Activated CD8-positive, alpha-beta memory T cell treated with anti-CD3 and anti-CD28 coated beads, Interleukin-2, amount 50 U/mL, for 24 hours (primary cell): ENCODE data around the gene GALNT11.
"Not testable (repeated sequence)": the region's sequence is repeated elsewhere in the genome, so short reads cannot be mapped to it uniquely, and the experiment has no call there.

ENCODE experiments used
- DNase-seq: peaks from one replicate; pipeline ENCODE4 v3.0.0-alpha.2; 2020; ENCODE audit errors: extremely low read depth

Gene GALNT11

GRCh38 chr7:152025077-152025936 is at the start of gene GALNT11:
GALNT11 (plus strand) TSS chr7:152025674; CDS start chr7:152094228, 68,554 bp downstream.
- DNase-seq, result peak; percentile 57

- DNase-seq, result no peak
Observed at GRCh38 chr7:151978616-151979015, 46.9 kb upstream of the GALNT11 start.

GRCh38 chr7:151981223-151981622 is 44.3 kb upstream of the GALNT11 start:
- DNase-seq, result no peak

- DNase-seq, result no peak
Observed at GRCh38 chr7:151982806-151983205, 42.7 kb upstream of the GALNT11 start.

- DNase-seq, result no peak
Observed at GRCh38 chr7:151984612-151985011, 40.9 kb upstream of the GALNT11 start.

GRCh38 chr7:151987748-151988529 is 37.5 kb upstream of the GALNT11 start:
- DNase-seq, result no peak

- no peak for DNase-seq
Observed at GRCh38 chr7:151992375-151992774, 33.1 kb upstream of the GALNT11 start.

- DNase-seq, result no peak
Observed at GRCh38 chr7:151993977-151994676, 31.3 kb upstream of the GALNT11 start.

- DNase-seq, result no peak
Observed at GRCh38 chr7:151999424-152000090, 25.9 kb upstream of the GALNT11 start.

- DNase-seq, result no peak
Observed at GRCh38 chr7:152000191-152000590, 25.3 kb upstream of the GALNT11 start.

GRCh38 chr7:152006336-152006735 is 19.1 kb upstream of the GALNT11 start:
- no peak for DNase-seq

- DNase-seq, result no peak
Observed at GRCh38 chr7:152011860-152012259, 13.6 kb upstream of the GALNT11 start.

GRCh38 chr7:152013230-152013629 is 12.2 kb upstream of the GALNT11 start:
- no peak for DNase-seq

- no peak for DNase-seq
Observed at GRCh38 chr7:152013974-152014373, 11.5 kb upstream of the GALNT11 start.

GRCh38 chr7:152014722-152015121 is 10.8 kb upstream of the GALNT11 start:
- no peak for DNase-seq

- DNase-seq, result no peak
Observed at GRCh38 chr7:152015600-152015999, 9.9 kb upstream of the GALNT11 start.

GRCh38 chr7:152016947-152017346 is 8.5 kb upstream of the GALNT11 start:
- DNase-seq, result no peak

- not testable (repeated sequence) for DNase-seq
Observed at GRCh38 chr7:152017683-152018082, 7.8 kb upstream of the GALNT11 start.

- not testable (repeated sequence) for DNase-seq
Observed at GRCh38 chr7:152021740-152022139, 3.7 kb upstream of the GALNT11 start.

- DNase-seq, result no peak
Observed at GRCh38 chr7:152025937-152026890, 740 bp downstream of the GALNT11 start.
